Renal pelvis (tissue), 4 donors: ENCODE results near the gene FGD4. TPM values are rescaled to one million over a fixed set of nuclear protein-coding genes. Genes with fewer than 3 reads are reported as not detected.

ENCODE experiments used
- DNase-seq: peaks from one replicate; pipeline ENCODE4 v3.0.0-alpha.2; 2013
- polyA plus RNA-seq, 3 donors: library from polyadenylated mRNA; unstranded; fragments of 120-200 nt; gene quantifications; one replicate each; pipeline ENCODE4 v1.2.1, GENCODE V29; 2013; ENCODE audit not compliant: insufficient read length in 3 of 3

The FGD4 gene
- polyA plus RNA-seq, 3 donors, result 10.6 to 21.2 (median 16.1) TPM

DNA sequence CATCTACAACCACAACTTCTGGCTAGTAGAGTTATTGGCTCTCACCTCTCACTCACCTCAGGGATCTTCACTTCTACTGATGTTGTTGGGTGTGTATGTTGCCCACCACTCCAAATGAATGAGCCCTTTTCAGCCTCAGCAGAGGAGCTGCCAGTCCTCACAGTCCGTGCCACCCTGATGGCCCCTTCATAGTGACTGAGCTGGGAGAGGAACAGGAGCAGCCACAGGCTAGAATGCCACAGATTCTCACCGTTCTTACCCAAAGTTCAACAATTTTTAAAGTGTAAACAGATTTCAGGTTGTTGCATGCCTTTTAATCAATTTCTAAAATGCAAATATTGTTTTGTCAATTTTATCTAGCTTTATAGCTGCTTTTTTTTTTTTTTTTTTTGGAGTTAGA lies 205.2 kb downstream of the FGD4 start:
- no peak for DNase-seq

DNA sequence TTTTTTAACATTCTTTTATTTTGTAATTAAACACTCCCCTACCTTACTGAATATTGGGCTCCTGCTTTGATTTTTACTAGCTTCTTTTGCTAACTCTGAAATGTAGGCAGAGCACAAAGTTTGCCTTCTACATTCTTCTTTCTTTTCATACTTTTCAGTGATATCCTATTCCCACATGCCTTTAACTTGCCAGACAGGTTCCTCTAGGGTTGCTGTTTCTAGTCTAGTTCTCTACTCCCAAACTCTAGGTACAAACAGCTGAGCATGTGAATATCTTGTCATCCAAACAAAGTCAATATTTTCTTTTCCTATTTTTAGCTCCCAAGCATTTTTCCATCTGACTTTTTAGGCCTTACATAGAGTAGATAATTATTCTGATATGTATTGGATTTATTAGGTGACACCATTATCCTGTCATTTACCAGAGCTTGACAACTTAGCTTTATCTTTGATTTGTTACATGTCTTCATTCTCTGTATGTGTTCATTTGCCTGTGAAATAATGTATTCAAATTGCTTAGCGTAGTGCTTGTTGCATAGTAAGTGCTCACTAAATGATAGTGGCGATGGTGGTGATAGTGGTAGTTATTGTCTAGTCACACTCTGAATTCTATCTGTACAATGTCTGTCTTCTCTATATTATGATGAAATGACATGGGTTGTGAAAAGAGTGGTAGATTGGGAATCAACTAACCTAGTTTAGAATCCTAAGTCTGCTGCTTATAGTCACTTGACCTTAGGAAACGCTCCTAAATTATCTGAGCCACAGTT lies 206.2 kb downstream of the FGD4 start:
- DNase-seq, result no peak

DNA sequence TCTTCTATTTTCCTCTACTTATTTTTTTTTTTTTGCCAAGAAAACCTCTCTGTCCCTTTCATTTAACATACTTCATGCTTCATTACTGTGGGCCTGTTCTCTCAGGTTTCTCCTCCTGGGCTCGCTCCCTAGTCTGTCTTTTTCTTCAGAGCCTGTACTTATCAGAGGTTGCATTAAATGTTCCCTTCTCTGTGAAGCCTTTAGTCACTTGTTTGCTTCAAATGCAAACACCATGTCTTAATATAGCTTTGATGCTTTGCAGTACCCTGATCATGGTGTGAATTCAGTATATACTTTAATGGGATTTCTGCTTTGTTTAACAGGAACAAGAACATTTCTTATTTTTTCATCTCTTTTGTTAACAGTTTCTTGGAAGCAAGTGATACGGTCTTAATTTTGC lies 207.1 kb downstream of the FGD4 start:
- no peak for DNase-seq

DNA sequence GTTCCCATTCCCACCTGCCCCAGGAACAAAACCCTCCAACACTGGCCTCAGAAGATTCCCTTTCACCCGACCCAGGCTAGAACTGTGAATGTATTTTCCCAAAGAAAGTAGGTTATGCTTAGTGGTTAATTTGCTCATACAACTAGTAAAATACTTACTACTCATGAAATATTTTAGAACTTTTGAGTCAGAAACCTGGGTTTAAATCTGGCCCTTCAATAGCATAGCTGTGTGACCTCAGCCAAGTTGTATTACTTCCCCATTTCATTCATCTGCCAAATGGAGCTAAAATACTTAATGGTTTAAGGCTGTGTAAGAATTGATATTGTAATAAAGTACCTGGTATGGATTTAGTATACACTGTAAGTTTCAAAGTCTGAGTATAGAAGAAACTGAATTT lies 210.6 kb downstream of the FGD4 start:
- DNase-seq, result no peak

DNA sequence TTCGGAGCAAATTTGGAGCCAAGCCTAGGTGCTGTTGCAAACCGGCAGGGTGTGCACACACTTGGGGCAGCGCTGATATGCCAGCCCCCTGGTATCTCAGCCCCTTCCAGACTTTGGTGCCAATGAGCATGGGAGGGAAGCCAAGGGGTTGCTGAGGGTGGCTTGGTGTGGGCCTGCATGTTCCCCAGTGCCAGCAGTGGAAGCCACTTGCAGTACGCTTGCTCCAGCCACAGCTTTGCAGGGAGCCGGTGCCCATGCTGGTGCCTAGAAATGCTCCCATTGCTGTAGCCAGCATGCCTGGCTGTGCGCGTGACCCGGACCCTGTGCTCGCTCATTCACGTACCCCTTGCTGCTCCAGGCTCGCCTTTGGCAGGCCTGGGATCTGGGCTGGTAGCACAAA lies 212.6 kb downstream of the FGD4 start:
- DNase-seq, result no peak

DNA sequence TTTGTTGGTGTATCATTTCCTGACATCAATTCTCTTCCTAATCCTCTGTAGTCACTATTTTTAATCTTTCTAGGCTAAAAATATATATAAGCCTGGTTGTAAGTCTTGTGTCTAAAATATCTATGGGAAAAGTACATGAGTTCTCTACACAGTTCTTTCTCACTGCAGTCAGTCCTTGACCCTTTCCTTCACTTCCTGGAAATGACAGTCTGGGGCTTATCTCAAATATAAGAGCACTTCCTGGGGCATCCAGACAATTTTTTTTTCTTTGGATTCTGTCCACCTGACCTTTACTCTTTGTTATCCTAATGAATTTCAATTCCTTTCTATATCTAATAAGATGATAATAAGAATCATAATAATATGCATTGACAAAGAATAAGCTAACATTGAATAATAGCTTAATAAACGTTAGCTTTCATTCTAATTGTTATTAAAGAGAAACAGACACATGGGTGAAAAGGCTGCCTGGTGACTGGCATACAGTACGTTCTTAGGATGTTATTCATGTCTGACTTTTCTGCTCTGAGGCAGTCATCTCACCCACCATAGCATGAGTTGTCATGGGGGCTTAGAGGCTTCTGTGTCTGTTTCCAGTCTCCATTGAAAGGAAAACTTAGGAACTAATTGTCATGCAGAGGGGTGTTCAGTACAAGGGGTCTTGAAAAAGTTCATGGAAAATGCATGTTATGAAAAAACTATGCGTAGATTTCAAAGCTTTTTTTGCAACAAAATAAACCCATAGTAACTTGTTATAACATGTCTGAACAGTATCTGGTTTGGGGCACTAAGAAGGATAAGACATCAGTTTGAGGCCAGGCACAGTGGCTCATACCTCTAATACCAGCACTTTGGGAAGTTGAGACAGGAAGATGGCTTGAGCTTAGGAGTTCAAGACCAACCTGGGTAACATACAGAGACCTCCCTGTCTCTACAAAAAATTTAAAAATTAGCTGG lies 213.6 kb downstream of the FGD4 start:
- no peak for DNase-seq

DNA sequence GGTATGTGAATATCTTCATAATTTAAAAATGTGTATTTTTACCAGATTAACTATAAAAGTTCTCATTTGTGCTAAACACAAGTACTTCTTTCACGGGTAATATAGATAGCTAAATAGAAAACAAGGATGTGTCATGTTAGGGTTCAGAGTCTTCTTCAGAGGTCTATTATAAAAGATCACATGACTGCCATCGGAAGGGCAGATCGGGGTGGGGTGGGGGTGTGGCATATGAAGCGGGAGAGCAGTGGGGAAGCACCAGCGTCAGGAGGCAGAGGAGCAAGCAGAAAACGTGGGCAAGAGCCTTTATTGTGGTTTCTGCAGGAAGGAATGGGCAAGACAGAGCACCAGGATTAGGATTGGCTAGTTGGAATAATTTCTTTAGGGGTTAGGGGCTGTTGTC lies 216.1 kb downstream of the FGD4 start:
- no peak for DNase-seq

DNA sequence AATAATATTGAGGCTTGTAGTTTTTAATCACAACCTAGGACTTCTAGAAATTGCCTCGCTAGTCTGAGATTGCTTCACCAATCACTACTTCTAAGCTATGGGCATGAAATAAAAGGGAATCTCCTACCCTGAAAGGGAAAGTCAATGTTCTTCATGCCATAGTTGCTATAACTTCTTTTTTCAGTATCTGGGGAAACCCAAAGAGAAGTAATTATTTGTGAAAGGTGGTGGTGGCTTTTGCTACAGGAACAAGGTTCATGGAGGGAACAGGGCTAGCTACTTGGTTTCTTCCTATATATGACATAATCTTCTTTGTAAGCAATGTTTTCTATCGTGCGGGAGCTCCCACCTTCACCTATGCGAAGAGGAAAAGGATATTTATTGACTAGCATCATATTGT lies 218.2 kb downstream of the FGD4 start:
- DNase-seq, result no peak

DNA sequence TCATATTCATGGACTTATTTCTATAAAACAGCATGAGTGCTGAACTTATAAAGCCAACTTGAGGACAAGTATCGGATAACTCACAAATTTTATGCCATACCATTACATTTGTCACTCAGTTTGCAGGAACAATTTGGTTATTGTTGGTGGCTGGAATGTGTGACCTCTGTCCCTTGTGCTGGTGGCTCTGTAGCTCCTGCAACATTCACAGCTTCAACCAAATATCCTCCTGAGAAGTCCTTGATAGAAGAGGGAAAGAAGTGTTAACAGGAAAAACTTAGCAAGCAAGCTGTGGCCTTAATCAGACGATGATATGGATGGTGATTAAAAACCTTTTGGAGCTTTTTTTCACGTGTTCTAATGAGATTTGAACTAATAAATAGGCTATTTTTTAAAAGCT lies 218.8 kb downstream of the FGD4 start:
- DNase-seq, result no peak

DNA sequence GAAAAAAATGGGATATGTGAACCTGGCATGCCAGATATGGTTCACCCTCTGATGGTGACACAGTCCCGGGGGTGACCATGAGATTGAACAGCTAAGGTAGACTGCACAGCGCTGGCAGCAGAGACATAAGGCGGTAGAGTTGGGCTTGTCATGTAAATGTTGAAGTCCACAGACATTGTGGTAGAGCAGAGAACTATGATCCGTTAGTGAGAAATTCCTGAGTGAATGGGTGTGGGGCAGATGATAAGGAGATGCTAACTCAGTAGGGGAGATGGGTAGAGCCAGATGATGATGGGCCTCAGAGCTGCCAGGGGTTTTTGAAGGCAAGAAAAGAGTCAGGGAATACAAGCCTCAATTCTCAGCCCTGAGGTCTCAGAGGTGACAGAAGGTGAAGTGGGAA lies 228.6 kb downstream of the FGD4 start:
- DNase-seq, result no peak

DNA sequence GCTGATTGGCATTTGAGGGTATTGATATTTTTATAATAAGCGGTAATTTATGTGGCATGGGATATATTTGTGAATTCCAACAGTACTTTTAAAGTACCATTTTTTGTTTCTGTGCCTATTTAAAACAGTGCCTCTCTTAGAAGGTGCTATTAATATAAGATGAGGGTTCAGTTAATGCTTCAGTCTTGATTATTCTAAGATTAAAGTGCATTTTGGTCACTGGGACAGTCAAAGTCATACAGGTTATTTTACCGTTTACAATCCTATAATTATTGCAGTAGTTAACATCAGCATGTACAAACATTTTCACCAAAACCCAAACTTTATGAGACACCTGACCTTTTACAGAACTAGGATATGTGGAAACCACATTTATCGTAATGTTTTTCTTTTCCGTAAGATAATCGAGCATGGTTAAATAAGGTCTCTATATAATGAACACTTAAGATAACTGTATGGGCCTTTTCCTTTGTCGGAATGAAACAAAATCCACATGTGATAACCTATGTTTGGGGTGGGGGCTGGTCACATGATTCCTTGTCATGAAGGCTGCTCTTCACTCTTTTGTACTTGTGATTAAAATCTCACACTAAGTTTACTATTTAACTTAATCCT lies 242.0 kb downstream of the FGD4 start:
- DNase-seq, result no peak

DNA sequence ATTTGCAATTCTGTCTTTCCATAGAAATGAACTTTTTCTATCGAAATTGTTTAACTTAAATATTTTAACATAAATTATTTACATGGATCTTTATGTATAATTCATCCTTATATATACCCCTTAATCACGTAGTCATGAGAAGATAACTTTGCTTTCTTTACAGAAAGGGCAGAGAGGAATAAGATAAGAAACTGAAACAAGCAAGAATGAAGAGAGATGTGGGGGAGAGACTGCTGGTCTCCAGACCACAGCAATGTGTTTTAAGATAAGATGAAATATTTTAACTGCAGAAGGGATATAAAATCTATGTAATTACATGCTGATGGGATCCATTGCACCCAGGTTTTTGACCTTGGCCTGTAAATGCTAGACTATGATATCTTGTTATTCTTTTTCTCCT lies 245.1 kb downstream of the FGD4 start:
- DNase-seq, result no peak

DNA sequence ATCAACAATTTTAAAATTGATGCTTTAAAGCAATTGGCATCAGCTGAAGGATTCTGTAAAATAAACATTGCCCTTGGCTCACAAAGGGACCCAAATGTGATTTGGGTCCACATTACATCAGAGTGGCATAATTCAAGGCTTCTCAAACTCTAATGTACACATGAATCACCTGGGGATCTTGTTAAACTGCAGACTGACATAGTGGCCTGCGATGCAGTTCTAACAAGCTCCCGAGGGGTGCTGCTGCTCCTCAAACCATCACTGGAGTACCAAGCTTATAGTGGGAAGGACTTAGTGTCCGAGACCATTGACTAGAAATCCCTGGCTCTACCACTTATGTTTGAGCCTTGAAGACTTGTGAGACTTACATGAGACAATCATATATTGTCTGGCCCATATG lies 247.9 kb downstream of the FGD4 start:
- no peak for DNase-seq

DNA sequence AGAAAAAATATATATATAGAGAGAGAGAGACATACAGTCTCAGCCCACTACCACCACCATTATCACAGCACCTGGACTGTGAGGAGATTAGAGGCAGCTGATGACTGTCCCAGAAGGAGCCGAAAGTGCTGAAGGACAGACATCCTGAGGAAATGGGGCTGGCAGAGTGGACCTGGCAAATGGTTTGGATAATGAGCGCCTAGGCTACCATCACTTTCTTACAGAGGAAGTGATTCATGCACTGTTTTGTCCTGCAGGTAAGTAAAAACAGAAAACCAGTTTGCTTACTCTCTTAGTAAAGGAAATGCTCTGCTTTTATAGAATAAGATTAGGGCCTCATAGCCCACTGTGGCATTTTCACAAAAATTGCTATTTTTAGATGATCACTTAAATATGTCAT lies 251.2 kb downstream of the FGD4 start:
- DNase-seq, result no peak

DNA sequence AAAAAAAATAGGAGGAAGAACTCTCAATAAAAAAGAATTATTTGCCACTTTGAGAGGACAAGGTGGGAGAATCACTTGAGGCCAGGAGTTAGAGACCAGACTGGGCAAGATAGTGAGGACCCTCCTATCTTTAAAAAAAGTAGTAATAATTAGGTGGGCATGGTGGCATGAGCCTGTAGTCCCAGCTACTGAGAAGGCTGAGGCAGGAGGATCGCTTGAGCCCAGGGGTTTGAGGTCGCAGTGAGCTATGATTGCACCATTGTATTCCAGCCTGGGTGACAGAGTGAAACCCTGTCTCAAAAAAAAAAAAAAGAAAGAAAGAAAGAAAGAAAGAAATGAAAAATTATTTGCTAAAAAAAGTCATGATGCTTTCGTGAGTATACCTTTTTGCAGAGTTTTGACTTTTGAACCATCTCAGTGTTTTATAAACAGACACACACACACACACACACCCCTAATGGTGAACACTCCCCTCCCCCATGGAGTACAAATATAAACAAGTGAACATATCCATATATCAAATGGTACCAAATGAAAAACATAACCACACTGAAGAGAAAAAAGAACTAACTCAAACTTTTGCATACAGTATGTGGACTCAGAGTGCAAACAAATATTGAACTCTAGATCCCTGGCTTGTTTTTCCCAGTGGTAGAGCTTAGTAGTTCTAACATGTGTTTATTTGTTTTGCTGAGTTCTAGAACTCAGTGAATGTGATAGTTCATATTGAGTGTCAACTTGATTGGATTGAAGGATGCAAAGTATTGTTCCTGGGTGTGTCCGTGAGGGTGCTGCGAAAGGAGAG lies 252.0 kb downstream of the FGD4 start:
- DNase-seq, result no peak

DNA sequence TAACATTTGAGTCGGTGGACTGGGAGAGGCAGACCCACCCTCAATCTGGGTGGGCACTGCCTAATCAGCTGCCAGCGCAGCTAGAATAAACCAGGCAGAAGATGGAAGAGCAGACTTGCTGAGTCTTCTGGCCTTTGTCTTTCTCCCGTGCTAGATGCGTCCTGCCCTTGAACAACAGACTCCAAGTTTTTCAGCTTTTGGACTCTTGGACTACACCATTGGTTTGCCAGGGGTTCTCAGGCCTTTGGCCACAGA lies 252.5 kb downstream of the FGD4 start:
- no peak for DNase-seq

DNA sequence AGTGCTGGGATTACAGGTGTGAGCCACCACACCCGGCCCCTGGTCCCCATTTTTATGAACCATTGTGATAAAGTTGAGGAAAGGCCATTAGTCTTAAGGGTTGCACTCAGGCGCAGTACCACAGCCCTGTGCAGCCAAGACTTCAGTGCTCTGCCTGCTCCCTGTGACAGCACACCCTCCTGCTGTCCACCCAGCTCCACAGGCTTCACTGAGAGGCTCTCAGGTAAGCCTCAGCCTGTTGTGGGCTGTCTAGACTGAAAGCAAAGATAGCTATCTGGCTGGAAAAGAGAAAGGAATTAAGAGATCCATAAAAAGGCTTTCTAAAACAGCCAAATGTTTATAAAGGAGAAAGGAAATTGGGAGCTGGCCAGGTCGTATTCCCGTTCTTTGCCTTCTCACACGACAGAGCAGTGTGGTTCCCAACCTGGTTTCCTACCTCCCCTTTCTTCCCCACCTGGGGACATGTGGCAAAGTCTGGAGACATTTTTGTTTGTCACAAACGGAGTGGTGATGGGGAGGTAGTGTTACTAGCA lies 260.6 kb downstream of the FGD4 start:
- no peak for DNase-seq

DNA sequence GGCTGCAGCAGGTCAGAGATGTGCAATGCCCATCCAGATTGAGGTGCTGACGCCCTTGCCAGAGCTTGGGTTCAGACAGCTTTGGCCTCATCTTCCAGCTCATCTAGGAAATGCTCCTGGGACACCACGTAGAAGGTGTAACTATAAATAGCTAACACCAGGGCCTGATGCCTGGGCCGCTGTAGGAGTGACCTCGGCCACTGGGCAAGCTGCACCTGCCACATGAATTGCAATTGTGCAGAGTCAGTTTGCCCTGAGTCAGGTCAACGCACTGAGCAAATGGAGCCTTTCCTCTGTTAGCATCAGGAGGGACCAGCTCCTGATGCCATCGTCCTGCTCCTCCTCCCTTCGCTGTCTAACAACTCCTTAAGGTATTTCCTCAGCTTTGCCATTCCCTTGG lies 262.3 kb downstream of the FGD4 start:
- no peak for DNase-seq

DNA sequence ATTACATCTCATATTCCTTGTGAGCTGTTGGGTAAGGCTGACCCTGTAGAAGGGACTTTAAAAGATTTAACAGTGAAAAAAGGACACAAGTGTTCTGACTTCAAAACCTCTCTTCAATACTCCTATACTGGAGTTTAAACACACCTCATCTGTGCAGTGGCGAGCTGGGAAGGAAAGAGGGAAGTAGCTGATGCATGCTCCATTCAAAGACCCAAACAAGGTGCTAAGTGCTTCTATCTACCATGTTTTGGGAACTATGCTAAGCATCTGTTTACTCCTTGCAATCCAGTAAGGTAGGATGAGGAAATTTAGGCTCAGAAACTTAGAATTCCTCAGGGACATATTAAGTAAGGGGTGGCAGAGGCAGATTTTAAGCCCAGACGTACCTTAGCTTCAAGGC lies 263.3 kb downstream of the FGD4 start:
- no peak for DNase-seq

DNA sequence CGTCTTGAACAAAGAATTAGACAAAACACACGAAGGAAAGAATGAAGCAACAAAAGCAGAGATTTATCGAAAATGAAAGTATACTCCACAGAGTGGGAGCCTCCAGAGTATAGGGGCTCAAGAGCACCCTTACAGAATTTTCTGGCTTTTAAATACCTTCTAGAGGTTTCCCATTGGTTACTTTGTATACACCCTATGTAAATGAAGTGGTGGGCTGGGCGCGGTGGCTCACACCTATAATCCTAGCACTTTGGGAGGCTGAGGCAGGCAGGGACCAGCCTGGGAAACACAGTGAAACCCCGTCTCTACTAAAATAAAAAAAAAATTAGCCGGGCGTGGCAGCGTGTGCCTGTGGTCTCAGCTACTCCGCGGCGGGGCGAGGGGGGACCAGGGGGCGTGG lies 266.7 kb downstream of the FGD4 start:
- no peak for DNase-seq

DNA sequence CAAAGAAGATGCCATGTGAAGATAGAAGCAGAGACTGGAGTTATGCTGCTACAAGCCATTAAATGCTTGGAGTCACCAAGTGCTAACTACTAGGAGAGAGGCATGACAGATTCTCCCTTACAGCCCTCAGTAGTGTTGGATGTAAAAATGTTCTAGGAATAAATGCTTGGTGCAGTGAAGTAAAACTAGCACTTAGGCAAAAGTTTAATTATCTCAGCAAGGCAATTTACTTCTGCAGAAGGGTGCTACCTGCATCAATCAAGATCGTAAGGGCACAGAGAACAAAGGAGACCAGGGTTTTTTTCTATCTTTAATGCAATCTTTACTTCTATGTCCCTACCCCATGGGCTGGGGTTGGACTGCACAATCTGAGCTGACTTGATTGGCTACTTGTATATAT lies 270.2 kb downstream of the FGD4 start:
- no peak for DNase-seq
